Panc1 (cell line): Measurements from ENCODE around the gene ACOXL.

Source experiments
- CTCF ChIP-seq: fragments of 450-650 bp; IDR thresholded peaks from 2 replicates; pipeline ENCODE4 v1.5.1; 2017; ENCODE audit warnings: mild to moderate bottlenecking
- POLR2AphosphoS5 ChIP-seq: IDR thresholded peaks from 2 replicates; pipeline ENCODE4 v1.6.1; 2012; ENCODE audit warnings: mild to moderate bottlenecking, low read depth, low read length, moderate library complexity
- SIN3A ChIP-seq: IDR thresholded peaks from 2 replicates; pipeline ENCODE4 v1.6.1; 2012; ENCODE audit warnings: low read depth, mild to moderate bottlenecking, low read length, moderate library complexity, borderline replicate concordance; ENCODE audit not compliant: insufficient read depth

- TF ChIP-seq CTCF = no peak
- TF ChIP-seq POLR2AphosphoS5 = no peak
- TF ChIP-seq SIN3A = no peak
Measured at GRCh38 chr2:110933420-110933819, 201.0 kb downstream of the ACOXL start.
